Measurements from ENCODE around the gene DBNL.

Gene DBNL

GRCh38 chr7:44077061-44077460, 32.6 kb downstream of the DBNL start:
- TF ChIP-seq POLR2A (IDR thresholded peaks at IDR 0.05; ENCODE audit: low read depth, low read length): no peak
- FAIRE-seq (no peak), DNase-seq (ENCODE audit: insufficient read length, low spot score) (no peak)

- no peak for DNase-seq (ENCODE audit: insufficient read length, low spot score)
- no peak for FAIRE-seq
- no peak for TF ChIP-seq POLR2A (IDR thresholded peaks at IDR 0.05; ENCODE audit: low read depth, low read length)
Observed at GRCh38 chr7:44077681-44078091, 33.2 kb downstream of the DBNL start.

- TF ChIP-seq POLR2A (IDR thresholded peaks at IDR 0.05; ENCODE audit: low read depth, low read length): no peak
- FAIRE-seq: no peak
- DNase-seq (ENCODE audit: insufficient read length, low spot score): no peak
Observed at GRCh38 chr7:44078521-44078920, 34.0 kb downstream of the DBNL start.

GRCh38 chr7:44079331-44080021, 35.0 kb downstream of the DBNL start:
- FAIRE-seq: no peak
- no peak for DNase-seq (ENCODE audit: insufficient read length, low spot score)
- TF ChIP-seq POLR2A (IDR thresholded peaks at IDR 0.05; ENCODE audit: low read depth, low read length): no peak

GRCh38 chr7:44080118-44080517, 35.6 kb downstream of the DBNL start:
- no peak for TF ChIP-seq POLR2A (IDR thresholded peaks at IDR 0.05; ENCODE audit: low read depth, low read length)
- FAIRE-seq: no peak
- DNase-seq (ENCODE audit: insufficient read length, low spot score): no peak

- no peak for TF ChIP-seq POLR2A (IDR thresholded peaks at IDR 0.05; ENCODE audit: low read depth, low read length)
- FAIRE-seq (no peak), DNase-seq (ENCODE audit: insufficient read length, low spot score) (no peak)
Observed at GRCh38 chr7:44080686-44081265, 36.3 kb downstream of the DBNL start.

- no peak for TF ChIP-seq POLR2A (IDR thresholded peaks at IDR 0.05; ENCODE audit: low read depth, low read length)
- FAIRE-seq: no peak
- no peak for DNase-seq (ENCODE audit: insufficient read length, low spot score)
Observed at GRCh38 chr7:44081266-44081748, 36.8 kb downstream of the DBNL start.

- no peak for FAIRE-seq
- peak; percentile 97 for DNase-seq (ENCODE audit: insufficient read length, low spot score)
- TF ChIP-seq POLR2A (IDR thresholded peaks at IDR 0.05; ENCODE audit: low read depth, low read length): peak; percentile 89
Observed at GRCh38 chr7:44082541-44083207, 38.2 kb downstream of the DBNL start.

GRCh38 chr7:44083796-44084195, 39.3 kb downstream of the DBNL start:
- FAIRE-seq (no peak), DNase-seq (ENCODE audit: insufficient read length, low spot score) (no peak)
- no peak for TF ChIP-seq POLR2A (IDR thresholded peaks at IDR 0.05; ENCODE audit: low read depth, low read length)

GRCh38 chr7:44084701-44085100, 40.2 kb downstream of the DBNL start:
- no peak for FAIRE-seq
- no peak for TF ChIP-seq POLR2A (IDR thresholded peaks at IDR 0.05; ENCODE audit: low read depth, low read length)
- DNase-seq (ENCODE audit: insufficient read length, low spot score): no peak

GRCh38 chr7:44085546-44085945, 41.0 kb downstream of the DBNL start:
- FAIRE-seq (no peak), DNase-seq (ENCODE audit: insufficient read length, low spot score) (no peak)
- no peak for TF ChIP-seq POLR2A (IDR thresholded peaks at IDR 0.05; ENCODE audit: low read depth, low read length)

GRCh38 chr7:44086627-44087026, 42.1 kb downstream of the DBNL start:
- no peak for TF ChIP-seq POLR2A (IDR thresholded peaks at IDR 0.05; ENCODE audit: low read depth, low read length)
- DNase-seq (ENCODE audit: insufficient read length, low spot score) (no peak), FAIRE-seq (no peak)

- DNase-seq (ENCODE audit: insufficient read length, low spot score) (peak; percentile 95), FAIRE-seq (no peak)
- TF ChIP-seq POLR2A (IDR thresholded peaks at IDR 0.05; ENCODE audit: low read depth, low read length): peak; percentile 76
Observed at GRCh38 chr7:44087911-44088838, 43.7 kb downstream of the DBNL start.

Measured in H54 (cell line).